IPS DF 4.7 (cell line): Measurements from ENCODE around the gene LRRC53.

ENCODE experiments used
- DNase-seq: peaks from one replicate; pipeline ENCODE4 v3.0.0-alpha.2; 2013; ENCODE audit warnings: low spot score; ENCODE audit errors: extremely low read depth

The LRRC53 gene, protein sequence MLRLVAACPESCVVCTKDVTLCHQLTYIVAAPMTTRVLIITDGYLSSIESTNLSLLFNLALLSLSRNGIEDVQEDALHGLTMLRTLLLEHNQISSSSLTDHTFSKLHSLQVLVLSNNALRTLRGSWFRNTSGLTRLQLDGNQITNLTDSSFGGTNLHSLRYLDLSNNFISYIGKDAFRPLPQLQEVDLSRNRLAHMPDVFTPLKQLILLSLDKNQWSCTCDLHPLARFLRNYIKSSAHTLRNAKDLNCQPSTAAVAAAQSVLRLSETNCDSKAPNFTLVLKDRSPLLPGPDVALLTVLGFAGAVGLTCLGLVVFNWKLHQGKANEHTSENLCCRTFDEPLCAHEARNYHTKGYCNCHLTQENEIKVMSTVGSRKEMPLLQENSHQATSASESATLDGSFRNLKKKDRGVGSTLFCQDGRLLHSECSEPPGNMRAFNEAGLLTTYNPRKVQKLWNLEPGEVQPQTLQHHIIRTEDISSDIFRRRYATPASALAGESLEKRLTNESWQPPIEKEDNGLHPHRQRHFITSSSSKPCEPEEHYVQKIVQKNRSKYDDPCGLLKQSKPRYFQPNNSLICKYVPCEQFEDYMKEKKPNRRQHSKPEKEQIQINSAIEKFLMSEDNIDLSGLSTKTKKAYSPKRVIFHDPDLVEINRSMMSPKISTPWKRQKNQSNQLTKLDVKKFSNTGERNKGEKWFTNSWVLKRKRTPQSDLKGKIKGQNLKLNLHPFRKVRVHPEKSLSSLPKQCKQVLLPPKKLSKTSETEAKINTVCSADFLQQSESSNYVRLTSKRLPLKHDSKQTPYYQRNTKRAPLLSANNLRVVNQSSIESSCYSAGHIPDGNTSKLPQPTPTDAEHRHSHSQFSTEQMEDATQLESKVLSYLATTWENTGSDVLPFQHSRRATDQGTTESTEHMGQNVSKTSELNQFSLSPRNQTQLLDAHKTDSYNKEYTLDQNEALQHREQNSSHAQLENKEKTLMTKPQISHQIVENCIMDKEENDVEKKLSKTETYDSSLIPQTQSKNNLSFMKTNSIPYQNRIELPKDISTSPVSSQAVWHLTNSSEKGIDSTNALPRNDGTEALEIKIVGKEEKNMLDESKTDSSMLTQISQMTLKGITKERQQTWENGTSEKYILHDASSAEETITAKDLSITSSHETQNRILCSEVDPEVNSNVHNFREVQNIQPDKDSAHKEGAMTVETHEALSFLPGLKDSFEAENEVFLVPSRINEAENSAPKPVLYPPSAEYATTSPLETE

DNA sequence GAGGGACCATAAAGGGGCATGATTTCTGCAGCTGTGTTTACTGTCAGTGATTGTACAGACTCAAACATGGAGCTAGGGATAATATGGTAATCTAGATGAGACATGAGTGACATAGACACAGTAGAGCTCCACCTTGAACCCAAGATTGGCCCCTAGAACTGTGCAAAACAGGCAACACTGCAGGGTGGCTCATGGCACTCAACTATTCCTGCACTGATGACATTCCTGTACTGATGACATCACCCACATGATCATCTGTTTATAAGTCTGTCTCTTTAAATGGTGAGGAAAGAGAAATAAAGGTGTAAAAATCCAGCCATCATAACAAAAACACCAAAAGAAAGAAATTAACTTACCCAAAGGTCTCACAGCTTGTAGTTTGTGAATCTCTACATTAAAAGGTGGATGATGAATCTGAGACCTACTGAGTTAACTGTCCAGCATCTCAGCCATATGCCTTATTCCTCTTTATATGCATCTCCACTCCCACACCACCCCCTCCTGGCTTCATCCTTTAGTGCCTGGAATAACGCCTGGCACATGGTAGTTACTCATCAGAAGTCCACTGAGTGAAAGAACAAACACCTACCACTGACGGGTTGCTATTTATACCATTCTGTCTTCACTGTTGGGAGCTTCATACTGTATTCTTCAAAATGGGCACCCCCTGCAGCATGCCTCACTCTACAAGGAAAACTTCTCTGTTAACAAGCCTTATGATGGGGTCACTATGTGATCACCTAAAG is at the start of gene LRRC53:
LRRC53 (minus strand) TSS at position 442 of the 746 bp plus-strand sequence. CDS start 29,262 bp downstream, outside the sequence.
- DNase-seq = no peak

DNA sequence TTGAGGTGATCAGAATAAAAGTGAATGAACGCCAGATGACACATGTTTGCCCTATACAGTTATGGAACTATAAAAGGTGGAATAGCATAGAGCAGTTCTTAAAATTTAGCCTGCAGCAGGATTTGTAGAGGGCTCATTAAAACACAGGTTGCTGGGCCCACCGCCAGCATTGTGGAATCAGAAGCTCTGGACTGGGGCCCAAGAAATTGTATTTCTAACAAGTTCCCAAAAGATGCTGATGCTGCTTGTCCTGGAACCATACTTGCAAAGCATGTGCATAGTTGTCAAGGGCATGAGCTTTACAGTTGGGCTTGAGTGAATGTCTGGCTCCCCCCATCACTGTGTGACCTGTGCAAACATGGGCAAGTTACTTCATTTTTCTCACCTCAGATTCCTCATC is 37.5 kb upstream of the LRRC53 start:
- no peak for DNase-seq

DNA sequence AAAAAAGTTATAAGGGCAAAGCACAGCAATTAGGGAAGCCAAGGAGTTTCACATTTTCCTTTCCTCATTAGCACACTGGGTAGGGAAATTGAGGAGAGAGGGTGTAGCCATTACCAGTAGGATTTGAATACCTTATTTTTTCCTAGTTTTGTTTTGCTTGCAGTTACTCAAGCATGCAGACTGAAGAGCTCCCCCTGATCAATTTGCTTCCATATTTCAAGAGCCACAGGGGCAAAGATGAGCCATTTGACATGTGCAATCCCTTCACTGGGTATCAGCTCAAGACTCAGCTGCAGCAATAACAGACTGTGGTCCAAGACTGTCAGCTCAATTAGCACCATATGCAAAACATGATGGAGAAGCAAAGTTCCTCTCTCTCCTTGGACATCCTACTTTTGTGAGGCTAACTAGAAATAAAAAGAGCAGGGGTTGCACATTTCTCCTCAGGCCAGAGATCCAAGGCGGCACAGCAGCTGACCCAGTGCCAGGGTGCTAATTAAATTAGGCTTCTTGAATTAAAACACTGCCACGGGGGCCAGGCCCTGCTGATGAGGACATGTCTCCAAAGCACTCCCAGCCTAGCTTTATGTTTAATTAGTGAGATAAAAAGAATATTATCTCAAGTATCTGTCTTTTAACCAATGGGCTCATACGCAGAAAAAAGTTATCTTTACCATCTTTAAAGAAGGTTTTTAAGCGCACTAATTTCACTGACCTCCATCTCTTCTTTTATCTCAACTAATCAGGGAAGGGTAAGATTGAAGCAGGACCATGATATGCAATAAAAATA is 36.7 kb upstream of the LRRC53 start:
- no peak for DNase-seq

DNA sequence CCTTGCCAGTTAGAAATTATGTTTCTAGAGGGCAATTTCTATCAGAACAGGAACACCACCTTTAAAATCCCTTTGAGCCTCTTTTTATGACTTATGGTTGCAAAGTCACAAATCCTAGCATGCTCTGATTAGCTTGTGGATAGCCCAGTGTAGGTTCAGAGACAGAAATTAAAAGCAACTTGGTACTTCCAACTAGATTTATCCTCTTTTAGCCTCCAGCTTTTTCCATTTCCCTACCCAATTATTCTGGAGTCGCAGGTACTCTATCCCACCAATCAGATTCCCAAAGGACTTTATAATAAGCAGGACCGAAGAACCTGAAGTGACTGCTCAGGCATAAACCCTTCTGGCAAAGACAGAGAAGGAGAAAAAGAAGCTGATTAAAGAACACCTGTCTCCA is 33.4 kb upstream of the LRRC53 start:
- DNase-seq = no peak

DNA sequence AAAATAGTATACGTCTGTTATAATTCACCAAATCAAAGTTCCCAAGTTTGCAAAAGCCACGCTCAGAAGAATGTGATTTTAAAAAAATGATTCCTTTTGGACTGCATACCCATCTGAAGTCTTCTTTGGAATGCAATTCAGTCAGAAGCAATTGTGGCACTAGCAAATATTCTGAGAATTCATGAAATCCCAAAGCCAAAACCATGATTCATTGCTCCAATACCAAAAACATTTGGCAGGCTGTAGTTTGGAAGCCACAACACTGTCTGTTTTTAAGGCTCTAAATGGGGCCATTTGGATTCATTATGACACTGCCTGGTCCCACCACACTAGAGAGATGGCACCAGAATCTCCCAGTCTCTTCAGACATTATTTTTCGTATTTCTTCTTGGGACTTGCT is 21.8 kb upstream of the LRRC53 start:
- no peak for DNase-seq

DNA sequence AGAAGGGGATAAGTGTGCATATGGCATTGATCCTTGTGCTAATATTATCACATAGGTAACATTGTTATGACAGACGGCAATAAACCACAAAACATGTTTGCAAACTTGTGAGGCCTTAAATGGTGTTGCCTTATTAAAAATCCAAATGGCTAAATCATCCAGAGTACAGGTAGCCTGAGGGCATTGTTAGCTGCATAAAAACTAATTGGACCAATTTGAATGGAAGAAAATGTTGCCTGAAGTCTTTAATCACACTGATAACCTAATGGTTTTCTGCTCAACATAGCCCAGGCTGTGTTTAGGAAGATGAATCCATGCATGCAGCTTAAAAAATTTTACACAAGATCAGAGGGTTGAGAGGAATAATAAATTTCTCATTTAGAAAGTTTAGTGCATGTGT is 19.4 kb upstream of the LRRC53 start:
- DNase-seq = no peak

DNA sequence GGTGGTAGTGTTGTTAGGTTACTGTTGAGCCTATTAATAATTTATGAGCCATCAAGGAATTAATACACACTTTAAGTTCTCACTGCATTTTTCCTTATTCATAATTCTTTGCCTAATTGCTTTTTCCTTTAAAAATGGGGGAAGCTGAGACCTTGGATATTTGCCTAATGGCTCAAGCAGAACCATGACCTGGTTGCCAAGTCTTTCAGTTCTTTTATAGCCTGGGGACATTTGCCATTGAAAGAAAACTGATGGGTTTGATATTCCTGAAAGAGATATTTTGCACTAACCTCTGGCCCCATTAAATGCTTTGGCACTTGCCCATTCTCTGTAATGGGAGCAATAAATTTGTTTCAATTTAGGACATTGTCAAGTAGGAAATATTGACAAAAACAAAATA is 18.5 kb upstream of the LRRC53 start:
- no peak for DNase-seq

DNA sequence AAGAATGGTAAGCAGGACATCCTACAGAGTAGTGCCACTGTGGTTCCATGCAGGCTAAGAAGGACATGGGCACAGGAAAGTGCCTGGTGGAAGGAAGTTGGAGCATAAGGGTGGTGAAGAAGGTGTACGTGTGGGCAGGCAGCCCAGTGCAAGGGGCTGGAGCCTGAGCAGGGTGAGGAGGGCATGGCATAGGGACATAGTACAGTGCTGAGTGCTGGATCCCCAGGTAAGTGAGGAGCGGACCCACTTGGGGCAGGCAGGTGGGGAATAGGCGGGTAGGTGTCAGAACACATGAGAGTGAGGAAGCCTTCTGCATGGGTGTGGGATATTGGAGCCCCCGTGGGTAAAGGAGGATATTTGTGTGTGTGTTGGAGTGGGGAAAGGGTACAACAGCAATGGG is 15.7 kb upstream of the LRRC53 start:
- no peak for DNase-seq

DNA sequence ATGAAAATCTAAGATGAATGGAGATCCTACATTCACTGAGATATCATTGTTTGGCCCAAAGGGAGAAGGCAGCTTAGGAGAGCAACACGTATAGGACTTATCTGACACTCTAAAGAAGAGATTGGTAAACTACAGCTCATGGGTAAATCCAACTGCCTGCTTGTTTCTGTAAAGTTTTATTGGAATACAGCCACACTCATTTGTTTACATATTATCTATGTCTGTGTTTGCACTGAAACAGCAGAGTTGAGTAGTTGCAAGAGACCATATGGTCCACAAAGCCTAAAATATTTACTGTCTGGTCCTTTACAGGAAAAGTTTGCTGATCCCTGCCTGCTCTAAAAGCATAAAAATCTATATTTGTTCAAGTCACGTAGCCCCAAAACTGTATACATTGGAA is 14.3 kb upstream of the LRRC53 start:
- no peak for DNase-seq

DNA sequence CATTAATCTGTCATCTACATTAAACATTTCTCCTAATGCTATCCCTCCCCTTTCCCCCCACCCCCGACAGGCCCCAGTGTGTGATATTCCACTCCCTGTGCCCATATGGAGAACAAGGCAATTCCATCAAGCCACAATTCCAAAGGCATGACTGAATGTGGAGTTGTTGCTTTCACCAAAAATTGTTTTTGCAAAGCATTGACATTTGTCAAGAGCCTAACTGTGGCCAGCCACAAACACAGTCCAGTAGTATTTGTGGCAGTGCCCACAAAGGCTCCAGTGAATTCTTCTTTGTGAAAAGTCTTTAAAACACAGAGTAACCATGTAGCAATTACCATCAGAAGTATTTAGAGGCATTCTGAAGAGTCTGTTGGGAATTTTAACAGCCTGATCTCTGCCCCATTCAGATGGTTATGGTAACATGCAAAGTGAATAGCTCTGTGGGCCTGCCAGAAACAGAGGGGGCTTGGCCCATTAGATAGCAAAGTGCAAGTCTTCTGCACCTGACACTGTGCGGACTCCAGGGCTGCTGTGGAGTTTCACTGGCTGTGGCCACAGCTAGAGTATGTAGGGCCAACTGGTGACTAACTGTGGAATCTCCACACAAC is 11.6 kb upstream of the LRRC53 start:
- DNase-seq = no peak

DNA sequence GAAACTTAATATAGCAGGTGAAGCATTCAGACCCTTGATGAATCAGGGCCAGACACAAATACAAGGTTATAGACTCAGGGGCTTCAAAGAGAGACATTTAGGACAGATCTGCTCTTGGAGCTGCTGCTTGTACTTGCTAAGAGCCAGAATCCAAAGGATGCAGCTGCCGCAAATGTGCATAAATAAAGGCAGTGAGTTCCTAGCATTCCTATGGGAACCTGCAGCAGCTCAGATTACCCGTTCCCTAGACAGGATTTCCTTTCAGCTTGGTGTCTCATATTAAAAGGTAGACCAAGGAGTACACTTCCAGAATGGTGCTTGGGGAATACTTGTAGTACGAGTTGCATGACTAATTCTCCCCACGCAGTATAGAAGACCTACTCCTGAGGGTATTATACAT is 9.7 kb upstream of the LRRC53 start:
- peak; percentile 72 for DNase-seq

DNA sequence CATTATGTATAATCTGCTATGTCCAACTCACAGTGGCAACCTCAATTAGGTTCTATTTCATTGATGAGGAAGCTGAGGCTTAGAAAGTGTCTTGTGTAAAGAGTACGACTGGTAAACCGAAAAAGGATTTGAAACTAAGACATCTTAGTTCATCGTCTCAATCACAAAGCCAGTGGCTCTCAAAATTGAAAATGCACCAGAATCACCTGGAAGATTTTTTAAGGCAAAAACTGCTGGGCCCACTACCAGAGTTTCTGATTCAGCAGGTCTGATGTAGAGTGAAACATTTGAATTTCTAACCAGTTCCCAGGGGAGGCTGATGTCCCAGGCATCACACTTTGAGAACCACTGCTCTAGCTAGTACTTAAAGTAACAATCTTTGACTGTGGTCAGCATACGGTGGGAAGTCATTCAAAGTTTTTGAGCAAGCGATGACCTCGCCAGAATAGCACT is 5.2 kb upstream of the LRRC53 start:
- no peak for DNase-seq

DNA sequence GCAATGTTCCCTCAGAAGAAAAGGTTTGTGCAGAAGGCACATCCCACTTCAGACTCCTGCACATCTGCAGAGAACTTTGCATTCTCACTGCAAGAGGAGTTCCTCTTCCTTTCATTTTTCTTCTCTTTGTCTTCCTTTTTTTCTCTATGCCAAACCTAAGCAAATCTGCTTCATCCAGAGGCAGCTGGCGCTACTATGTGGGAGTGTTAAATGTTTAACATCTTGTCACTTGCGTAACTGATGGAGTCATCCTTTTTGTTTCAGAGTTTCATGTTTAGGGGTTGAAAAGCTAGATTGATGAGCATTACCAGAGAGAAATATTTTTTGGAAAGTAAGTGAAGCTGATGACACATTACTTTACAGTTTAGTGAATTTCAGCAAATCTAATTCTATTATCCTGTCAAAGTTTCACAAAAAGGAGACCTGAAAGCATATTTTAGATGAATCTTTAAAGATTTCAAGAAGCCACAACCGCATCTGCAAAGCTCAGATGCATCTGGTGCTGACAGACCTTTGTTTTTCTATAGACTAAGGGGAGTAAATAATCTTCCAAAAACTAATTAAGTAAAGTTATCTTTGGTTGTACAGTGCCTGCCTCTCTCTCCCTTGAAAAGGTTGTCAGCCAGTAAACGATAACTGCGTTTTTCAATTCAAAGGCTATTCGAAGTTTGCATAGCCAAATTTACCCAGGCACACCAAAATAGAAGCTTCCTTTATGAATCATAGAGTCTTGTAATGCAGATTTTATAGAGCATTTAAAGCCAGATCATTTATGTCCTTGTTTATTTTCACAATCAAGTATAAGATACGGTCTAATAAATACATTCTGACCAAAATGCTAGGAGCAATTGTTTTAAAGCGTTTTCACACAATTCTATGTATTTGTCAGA is 1.2 kb upstream of the LRRC53 start:
- no peak for DNase-seq

DNA sequence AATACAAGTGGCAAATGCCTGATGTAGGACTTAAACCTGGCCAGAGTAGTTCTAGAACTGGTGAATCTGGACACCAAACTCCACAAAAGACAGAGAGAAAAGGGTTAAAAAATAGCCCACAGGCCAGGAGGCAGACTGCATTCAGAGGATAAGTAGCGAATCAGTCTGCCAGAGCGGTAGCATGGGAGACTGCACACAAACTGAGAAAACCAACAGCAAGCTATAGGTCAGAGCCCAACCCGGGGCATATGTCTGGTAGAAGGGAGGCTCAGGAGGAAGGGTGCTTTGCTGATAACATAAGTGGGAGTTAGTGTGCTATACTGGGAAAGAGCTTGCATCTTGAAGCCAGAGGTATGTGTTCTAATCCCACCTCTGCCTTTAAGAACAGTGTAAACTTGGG is 4.0 kb downstream of the LRRC53 start:
- no peak for DNase-seq

DNA sequence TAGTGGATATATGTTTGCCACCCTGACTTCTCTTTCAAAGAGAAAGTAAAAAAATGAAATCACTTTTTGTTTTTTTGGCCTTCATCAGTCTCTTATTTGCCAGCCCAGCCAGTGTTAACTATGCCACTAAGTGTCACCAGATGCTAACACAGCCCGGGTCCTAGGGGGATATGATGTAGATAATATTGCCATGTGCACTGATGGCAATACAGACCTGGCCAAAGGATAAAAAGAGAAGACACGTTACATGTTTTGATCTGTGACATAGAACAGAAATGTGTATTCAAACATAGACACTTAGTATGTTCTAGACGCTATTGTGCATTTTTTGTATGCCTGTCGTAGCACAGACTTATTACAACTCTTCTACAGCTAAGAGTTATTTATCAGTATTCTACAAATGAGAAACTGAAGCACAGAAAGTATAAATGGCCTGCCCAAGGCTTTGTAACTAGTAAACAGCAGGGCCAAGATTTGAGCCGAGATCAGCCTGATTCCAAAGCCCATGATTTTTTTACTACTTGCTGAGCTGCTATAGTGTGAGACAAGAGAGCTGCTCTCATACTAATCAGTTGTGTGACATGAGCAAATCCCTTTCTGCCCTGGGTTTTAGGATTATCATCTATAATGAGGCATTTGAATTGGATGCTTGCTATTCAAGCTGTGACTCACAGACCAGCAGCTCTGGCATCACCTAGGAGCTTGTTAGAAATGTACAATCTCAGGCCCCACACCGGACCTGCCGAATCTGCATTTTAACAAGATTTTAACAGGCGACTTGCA is 6.3 kb downstream of the LRRC53 start:
- no peak for DNase-seq

DNA sequence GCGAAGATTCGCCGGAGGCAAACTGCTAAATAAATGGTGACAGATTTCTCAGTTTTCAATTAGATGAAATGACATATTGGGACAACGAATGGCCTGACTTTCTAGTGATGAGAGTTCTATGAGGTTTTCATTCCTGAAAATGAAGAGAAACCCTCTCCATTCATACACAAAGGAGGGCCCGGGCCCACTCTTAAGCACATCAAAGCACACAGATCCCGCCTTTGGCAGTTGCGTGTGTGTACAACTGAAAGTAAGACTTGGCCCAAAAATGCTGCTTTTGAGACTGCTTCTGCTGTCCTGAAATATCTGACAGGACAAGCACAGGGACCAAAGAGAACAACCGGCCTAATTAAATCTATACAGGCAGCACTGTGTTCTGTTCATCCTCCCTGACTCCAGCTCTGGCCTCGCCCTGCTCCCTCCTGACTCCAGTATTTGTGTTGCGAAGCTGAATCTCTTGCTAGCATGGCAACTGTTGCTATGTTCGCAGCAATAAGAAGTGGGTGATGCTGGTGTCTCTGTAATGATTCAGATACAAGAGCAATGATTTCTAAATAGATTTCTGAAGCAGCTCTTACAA is 7.4 kb downstream of the LRRC53 start:
- DNase-seq = no peak

DNA sequence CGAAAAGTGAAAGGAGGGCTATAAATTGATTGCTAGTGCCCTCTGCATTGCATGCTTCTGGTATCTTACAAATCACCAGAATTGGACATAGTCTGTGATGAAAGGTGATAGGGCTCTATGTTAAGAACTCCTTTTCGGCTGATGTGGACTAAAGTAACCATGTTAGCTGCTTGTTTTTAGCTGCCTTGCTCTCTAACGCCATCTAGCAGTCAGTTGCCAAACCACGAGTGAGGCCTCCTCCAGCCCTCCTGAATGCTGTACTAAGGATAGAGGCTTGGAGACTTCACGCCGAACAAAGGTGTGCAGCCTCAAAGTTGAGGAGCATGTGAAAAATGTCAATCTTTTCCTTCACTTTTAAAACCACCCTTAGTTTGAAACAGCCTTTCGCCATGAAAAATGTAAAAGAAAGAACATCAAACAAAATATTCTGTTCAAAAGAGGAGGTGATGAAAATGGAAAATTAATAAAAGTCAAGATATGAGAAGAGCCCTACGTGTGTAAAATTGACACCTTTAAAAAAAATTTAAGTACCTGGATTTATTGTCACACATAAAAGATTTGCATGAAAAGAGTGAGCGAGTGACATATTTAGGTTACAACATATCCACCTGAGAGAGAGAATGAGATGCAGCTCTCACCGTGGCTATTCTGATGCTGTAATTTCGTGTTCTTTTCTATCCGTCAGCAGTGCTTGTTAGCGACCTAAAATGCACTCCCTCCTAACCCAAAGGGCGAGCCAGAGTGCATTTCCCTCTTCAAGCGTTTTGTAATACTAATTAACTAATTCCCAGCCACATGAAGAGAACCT is 8.1 kb downstream of the LRRC53 start:
- peak; percentile 49 for DNase-seq
